ENCODE data around the gene ETV2.
"Not testable (repeated sequence)": the region's sequence is repeated elsewhere in the genome, so short reads cannot be mapped to it uniquely, and the experiment has no call there.

Gene ETV2

DNA sequence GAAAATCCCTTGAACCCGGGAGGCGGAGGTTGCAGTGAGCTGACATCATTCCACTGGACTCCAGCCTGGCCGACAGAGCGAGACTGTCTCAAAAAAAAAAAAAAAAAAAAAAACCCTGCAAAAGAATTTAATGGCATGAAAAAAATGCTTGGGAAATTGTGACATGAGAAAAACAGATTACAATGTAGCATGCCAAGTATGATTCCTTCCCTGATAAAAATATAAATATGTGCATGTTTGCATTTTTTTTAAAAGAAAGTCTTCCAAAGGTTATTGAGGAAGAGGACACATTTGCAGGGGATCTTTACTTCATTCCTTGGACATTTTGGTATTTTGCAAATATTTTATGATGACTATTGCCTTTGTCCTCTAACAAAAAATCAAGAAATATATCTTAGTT, 48.3 kb downstream of the ETV2 start:
- TF ChIP-seq, protein P1, sequence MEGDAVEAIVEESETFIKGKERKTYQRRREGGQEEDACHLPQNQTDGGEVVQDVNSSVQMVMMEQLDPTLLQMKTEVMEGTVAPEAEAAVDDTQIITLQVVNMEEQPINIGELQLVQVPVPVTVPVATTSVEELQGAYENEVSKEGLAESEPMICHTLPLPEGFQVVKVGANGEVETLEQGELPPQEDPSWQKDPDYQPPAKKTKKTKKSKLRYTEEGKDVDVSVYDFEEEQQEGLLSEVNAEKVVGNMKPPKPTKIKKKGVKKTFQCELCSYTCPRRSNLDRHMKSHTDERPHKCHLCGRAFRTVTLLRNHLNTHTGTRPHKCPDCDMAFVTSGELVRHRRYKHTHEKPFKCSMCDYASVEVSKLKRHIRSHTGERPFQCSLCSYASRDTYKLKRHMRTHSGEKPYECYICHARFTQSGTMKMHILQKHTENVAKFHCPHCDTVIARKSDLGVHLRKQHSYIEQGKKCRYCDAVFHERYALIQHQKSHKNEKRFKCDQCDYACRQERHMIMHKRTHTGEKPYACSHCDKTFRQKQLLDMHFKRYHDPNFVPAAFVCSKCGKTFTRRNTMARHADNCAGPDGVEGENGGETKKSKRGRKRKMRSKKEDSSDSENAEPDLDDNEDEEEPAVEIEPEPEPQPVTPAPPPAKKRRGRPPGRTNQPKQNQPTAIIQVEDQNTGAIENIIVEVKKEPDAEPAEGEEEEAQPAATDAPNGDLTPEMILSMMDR (IDR thresholded peaks at IDR 0.05; ENCODE audit: low read depth, low read length) = no peak
- TF ChIP-seq POLR2A (IDR thresholded peaks at IDR 0.05; ENCODE audit: extremely low read depth, insufficient read length) = no peak
- TF ChIP-seq, protein P2, sequence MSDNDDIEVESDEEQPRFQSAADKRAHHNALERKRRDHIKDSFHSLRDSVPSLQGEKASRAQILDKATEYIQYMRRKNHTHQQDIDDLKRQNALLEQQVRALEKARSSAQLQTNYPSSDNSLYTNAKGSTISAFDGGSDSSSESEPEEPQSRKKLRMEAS (IDR thresholded peaks at IDR 0.05; ENCODE audit: low read depth, low read length) = no peak
- no peak for TF ChIP-seq MYC (IDR thresholded peaks at IDR 0.05; ENCODE audit: low read depth, low read length)
- no peak overlapping the region for H3K4me3 ChIP-seq (ENCODE audit: low read depth, low read length)
- no peak for DNase-seq (ENCODE audit: low read depth)

DNA sequence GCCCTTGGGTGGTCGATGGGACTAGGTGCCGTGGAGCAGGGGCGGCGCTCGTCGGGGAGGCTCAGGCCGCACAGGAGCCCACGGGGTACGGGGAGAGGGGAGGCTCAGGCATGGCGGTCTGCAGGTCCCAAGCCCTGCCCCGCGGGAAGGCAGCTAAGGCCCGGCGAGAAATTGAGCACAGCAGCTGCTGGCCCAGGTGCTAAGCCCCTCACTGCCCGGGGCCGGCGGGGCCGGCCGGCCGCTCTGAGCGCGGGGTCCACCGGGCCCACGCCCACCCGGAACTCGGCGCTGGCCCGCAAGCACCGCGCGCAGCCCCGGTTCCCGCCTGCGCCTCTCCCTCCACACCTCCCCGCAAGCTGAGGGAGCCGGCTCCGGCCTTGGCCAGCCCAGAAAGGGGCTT, 49.6 kb downstream of the ETV2 start:
- not testable (repeated sequence) for H3K4me3 ChIP-seq (ENCODE audit: low read depth, low read length); DNase-seq (ENCODE audit: low read depth)

DNA sequence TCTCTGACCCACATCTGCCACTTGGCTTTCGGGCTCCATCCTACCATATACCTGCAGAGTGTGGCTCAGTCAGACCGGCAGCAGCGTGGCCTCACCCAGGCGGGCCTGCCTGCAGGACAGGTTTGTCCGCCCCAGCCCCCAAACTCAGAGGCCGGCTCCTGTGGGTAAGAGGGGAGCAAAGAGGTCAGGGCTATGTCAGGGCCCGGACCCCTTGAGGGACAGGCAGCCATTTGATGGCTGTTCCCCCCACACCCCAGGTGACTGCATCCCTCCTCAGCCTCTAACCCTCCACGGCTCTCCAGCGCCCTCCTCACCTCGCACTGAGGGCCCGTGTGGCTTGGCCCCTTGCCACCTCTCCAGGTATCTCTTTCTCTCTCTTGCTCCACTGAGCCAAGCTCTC, 50.5 kb downstream of the ETV2 start:
- no peak overlapping the region for H3K4me3 ChIP-seq (ENCODE audit: low read depth, low read length)
- no peak for DNase-seq (ENCODE audit: low read depth)
- TF ChIP-seq MYC (IDR thresholded peaks at IDR 0.05; ENCODE audit: low read depth, low read length) (no peak), POLR2A (IDR thresholded peaks at IDR 0.05; ENCODE audit: extremely low read depth, insufficient read length) (no peak)
- TF ChIP-seq, protein P2 (IDR thresholded peaks at IDR 0.05; ENCODE audit: low read depth, low read length) = no peak
- TF ChIP-seq, protein P1 (IDR thresholded peaks at IDR 0.05; ENCODE audit: low read depth, low read length) = no peak

DNA sequence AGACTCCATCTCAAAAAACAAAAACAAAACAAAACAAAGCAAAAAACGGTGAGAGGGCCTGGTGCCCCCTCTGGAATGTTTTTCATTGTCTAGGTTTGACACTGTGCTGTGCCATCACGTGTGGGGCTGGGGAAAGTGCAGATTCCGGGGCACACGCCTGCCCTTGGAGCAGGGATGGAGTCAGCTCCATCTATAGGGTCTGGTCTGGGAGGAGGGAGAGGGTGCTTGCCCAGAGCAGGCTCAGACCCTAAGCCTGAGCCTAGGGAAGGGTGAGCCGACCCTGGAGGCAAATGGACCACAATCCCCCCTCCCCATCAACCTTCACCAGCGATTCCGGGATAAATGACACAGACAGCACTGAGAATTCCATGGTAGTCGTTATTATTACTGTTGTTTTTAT, 51.9 kb downstream of the ETV2 start:
- no peak overlapping the region for H3K4me3 ChIP-seq (ENCODE audit: low read depth, low read length)
- DNase-seq (ENCODE audit: low read depth) = no peak
- TF ChIP-seq MYC (IDR thresholded peaks at IDR 0.05; ENCODE audit: low read depth, low read length) (no peak), POLR2A (IDR thresholded peaks at IDR 0.05; ENCODE audit: extremely low read depth, insufficient read length) (no peak)
- TF ChIP-seq, protein P2 (IDR thresholded peaks at IDR 0.05; ENCODE audit: low read depth, low read length) = no peak
- TF ChIP-seq, protein P1 (IDR thresholded peaks at IDR 0.05; ENCODE audit: low read depth, low read length) = no peak

DNA sequence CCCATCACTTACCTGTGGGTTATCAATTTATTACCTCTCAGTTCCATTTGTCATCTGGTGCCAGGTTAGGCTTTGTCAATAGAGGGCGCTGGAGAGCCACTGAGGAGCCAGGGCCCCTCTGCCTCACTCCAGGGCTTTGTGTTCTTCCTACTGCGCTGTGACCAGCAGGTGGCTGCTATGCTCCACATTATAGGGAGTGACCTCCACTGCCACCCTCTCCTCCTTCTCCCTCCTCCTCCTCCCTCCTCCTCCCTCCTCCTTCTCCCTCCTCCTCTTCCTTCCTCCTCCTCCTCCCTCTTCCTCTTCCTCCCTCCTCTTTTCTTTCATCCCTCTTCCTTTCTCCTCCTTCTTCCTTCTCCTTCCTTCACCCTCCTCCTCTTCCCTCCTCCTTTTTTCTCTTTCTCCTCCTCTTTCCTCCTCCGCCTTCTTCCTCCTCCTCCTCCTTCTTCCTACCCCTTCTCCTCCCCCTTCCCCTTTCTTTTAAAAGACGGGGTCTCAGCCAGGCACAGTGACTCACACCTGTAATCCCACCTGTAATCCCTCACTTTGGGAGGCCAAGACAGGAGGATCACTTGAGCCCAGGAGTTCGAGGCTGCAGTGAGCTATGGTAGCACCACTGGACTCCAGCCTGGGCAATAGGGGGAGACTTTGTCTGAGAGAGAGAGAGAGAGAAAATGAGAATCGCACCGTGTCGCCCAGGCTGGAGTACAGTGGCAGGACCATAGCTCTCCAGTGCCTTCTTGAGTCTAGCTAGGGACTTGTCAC, 52.5 kb downstream of the ETV2 start:
- H3K4me3 ChIP-seq (ENCODE audit: low read depth, low read length) = no peak overlapping the region
- no peak for TF ChIP-seq POLR2A (IDR thresholded peaks at IDR 0.05; ENCODE audit: extremely low read depth, insufficient read length)
- TF ChIP-seq MYC (IDR thresholded peaks at IDR 0.05; ENCODE audit: low read depth, low read length) = 0 out of 2 replicates have a peak, but pooled peaks have one; percentile 13
- TF ChIP-seq, protein P1 (IDR thresholded peaks at IDR 0.05; ENCODE audit: low read depth, low read length) = peak; percentile 91
- peak; percentile 77 for DNase-seq (ENCODE audit: low read depth)

Data from NB4 (cell line).